H1 (cell line): Measurements from ENCODE around the gene DHDH. TPM values are rescaled to one million over a fixed set of nuclear protein-coding genes. Genes with fewer than 3 reads are reported as not detected.

Experiments
- CTCF ChIA-PET: fragments of 300-600 bp; sonication (Branson Sonifier 250); formaldehyde crosslinking; loops from one replicate; lab custom pipeline; 2021; ENCODE audit not compliant: partially characterized antibody; lab: Charles Lee
- POLR2A ChIA-PET: fragments of 300-600 bp; sonication (Branson Sonifier 250); formaldehyde crosslinking; loops from one replicate; lab custom pipeline; 2021; ENCODE audit warnings: inconsistent platforms; ENCODE audit not compliant: partially characterized antibody; lab: Charles Lee
- DNase-seq, 2 experiments: peaks; one replicate each; pipeline versions ENCODE4 v3.0.0 to v3.0.0-alpha.2; 2010 to 2022; ENCODE audit warnings: low spot score in 2 of 2, low read depth in 1 of 2, mixed read lengths in 1 of 2
- FAIRE-seq: peaks from 2 replicates; lab custom pipeline; 2011; peaks lifted over from hg19 to GRCh38; lab: Jason Lieb, UNC
- H2AFZ ChIP-seq: 2 replicates; pipeline ENCODE4 v1.8.1; 2012; ENCODE audit warnings: low read length, inconsistent platforms
- H2AK5ac ChIP-seq: 2 replicates; pipeline ENCODE4 v1.6.1; 2013; ENCODE audit warnings: low read depth, low read length
- H2BK120ac ChIP-seq: replicated peaks from 2 replicates; pipeline ENCODE3; 2013; ENCODE audit warnings: low read depth, low read length, inconsistent platforms
- H2BK12ac ChIP-seq: 2 replicates; pipeline ENCODE4 v1.6.1; 2013; ENCODE audit warnings: low read depth, low read length
- H2BK15ac ChIP-seq: 2 replicates; pipeline ENCODE4 v1.6.1; 2013; ENCODE audit warnings: low read length
- H2BK20ac ChIP-seq: 2 replicates; pipeline ENCODE4 v1.6.1; 2013; ENCODE audit warnings: low read length
- H2BK5ac ChIP-seq: 2 replicates; pipeline ENCODE4 v1.6.1; 2013; ENCODE audit warnings: low read depth, low read length
- H3K14ac ChIP-seq: 2 replicates; pipeline ENCODE4 v1.6.1; 2013; ENCODE audit warnings: inconsistent platforms; ENCODE audit not compliant: insufficient read length
- H3K18ac ChIP-seq: 2 replicates; pipeline ENCODE4 v1.6.1; 2013; ENCODE audit warnings: low read length; ENCODE audit errors: extremely low read depth
- H3K23ac ChIP-seq: 2 replicates; pipeline ENCODE4 v1.6.1; 2013; ENCODE audit warnings: inconsistent platforms; ENCODE audit not compliant: insufficient read length
- H3K23me2 ChIP-seq: 2 replicates; pipeline ENCODE4 v1.6.1; 2013; ENCODE audit warnings: low read depth, low read length
- H3K27ac ChIP-seq: 2 replicates; pipeline ENCODE4 v1.6.1; 2011; ENCODE audit warnings: low read depth, low read length, inconsistent platforms
- H3K27me3 ChIP-seq, 4 experiments: replicated peaks in 1 of 4; 1 replicate in 1 of 4; 2 replicates in 3 of 4; pipeline versions ENCODE4 v1.6.1 to v1.8.1; 2011 to 2013; ENCODE audit warnings: low read length in 3 of 4, mild to moderate bottlenecking in 3 of 4, inconsistent platforms in 2 of 4, mixed read lengths in 2 of 4, moderate library complexity in 1 of 4; ENCODE audit not compliant: control insufficient read depth in 3 of 4, insufficient read depth in 3 of 4; ENCODE audit errors: extremely low read depth in 1 of 4
- H3K36me3 ChIP-seq, 4 experiments: 2 replicates each; pipeline versions ENCODE4 v1.6.1 to v1.8.1; 2011 to 2013; ENCODE audit warnings: mild to moderate bottlenecking in 4 of 4, low read length in 3 of 4, moderate library complexity in 2 of 4, control low read depth in 1 of 4, inconsistent platforms in 1 of 4; ENCODE audit not compliant: insufficient read depth in 4 of 4, control insufficient read depth in 2 of 4
- H3K4ac ChIP-seq: replicated peaks from 2 replicates; pipeline ENCODE3; 2013; ENCODE audit warnings: low read length, low read depth, mixed read lengths, inconsistent platforms; ENCODE audit not compliant: insufficient read length
- H3K4me1 ChIP-seq, 4 experiments: replicated peaks in 1 of 4; 1 replicate in 1 of 4; 2 replicates in 3 of 4; pipeline versions ENCODE4 v1.6.1 to v1.8.1; 2011 to 2013; ENCODE audit warnings: low read length in 3 of 4, inconsistent platforms in 2 of 4, mixed read lengths in 1 of 4; ENCODE audit not compliant: insufficient read depth in 4 of 4, control insufficient read depth in 3 of 4
- H3K4me2 ChIP-seq, 2 experiments: 2 replicates each; pipeline versions ENCODE4 v1.6.1 to v1.8.1; 2011 to 2013; ENCODE audit warnings: low read depth in 2 of 2, low read length in 2 of 2, control low read depth in 1 of 2, inconsistent platforms in 1 of 2, mild to moderate bottlenecking in 1 of 2; ENCODE audit not compliant: insufficient read depth in 1 of 2
- H3K4me3 ChIP-seq, 4 experiments: fragments of 200-600, 300-600 bp in 1 of 4; sonication (generic), shearing (Covaris generic), sonication (Bioruptor Twin) in 1 of 4; 2 replicates each; pipeline versions ENCODE4 v1.5.1 to v1.8.1; 2011 to 2016; ENCODE audit warnings: low read length in 4 of 4, low read depth in 3 of 4, control low read depth in 2 of 4, inconsistent platforms in 2 of 4, mild to moderate bottlenecking in 2 of 4, mixed read lengths in 1 of 4, moderate library complexity in 1 of 4; ENCODE audit not compliant: insufficient read depth in 2 of 4; ENCODE audit errors: extremely low read depth in 1 of 4
- H3K56ac ChIP-seq: replicated peaks from 2 replicates; pipeline ENCODE3; 2013; ENCODE audit warnings: low read depth, mild to moderate bottlenecking, mixed read lengths, low read length, inconsistent platforms; ENCODE audit not compliant: insufficient read length
- H3K79me1 ChIP-seq: 2 replicates; pipeline ENCODE4 v1.6.1; 2013; ENCODE audit warnings: low read depth, low read length, control low read depth
- H3K79me2 ChIP-seq, 2 experiments: 2 replicates each; pipeline versions ENCODE4 v1.6.1 to v1.8.1; 2012 to 2013; ENCODE audit warnings: low read length in 2 of 2, mild to moderate bottlenecking in 2 of 2, inconsistent platforms in 1 of 2; ENCODE audit not compliant: insufficient read depth in 2 of 2, control insufficient read depth in 1 of 2
- H3K9ac ChIP-seq, 4 experiments: replicated peaks in 1 of 4; 1 replicate in 1 of 4; 2 replicates in 3 of 4; pipeline versions ENCODE4 v1.6.1 to v1.8.1; 2011 to 2013; ENCODE audit warnings: low read depth in 3 of 4, low read length in 3 of 4, control low read depth in 2 of 4, mild to moderate bottlenecking in 2 of 4, moderate library complexity in 2 of 4, inconsistent platforms in 1 of 4; ENCODE audit errors: extremely low read depth in 1 of 4
- H3K9me3 ChIP-seq, 2 experiments: 2 replicates each; pipeline versions ENCODE4 v1.6.1 to v1.8.1; 2012 to 2013; ENCODE audit warnings: mild to moderate bottlenecking in 2 of 2, moderate library complexity in 2 of 2, control low read depth in 1 of 2, inconsistent platforms in 1 of 2, low read depth in 1 of 2, low read length in 1 of 2, mixed read lengths in 1 of 2; ENCODE audit not compliant: insufficient read depth in 2 of 2
- H4K20me1 ChIP-seq, 2 experiments: replicated peaks in 1 of 2; 2 replicates each; pipeline versions ENCODE3 to v1.8.1; 2011 to 2013; ENCODE audit warnings: inconsistent platforms in 2 of 2, low read length in 2 of 2, mild to moderate bottlenecking in 1 of 2; ENCODE audit not compliant: insufficient read depth in 2 of 2, control insufficient read depth in 1 of 2
- H4K5ac ChIP-seq: 2 replicates; pipeline ENCODE4 v1.6.1; 2013; ENCODE audit warnings: low read length, low read depth, mixed read lengths, inconsistent platforms; ENCODE audit not compliant: insufficient read length
- H4K8ac ChIP-seq: 2 replicates; pipeline ENCODE4 v1.8.0; 2013; ENCODE audit warnings: mild to moderate bottlenecking, moderate library complexity, low read length, inconsistent platforms; ENCODE audit not compliant: insufficient read depth; ENCODE audit errors: extremely low read depth
- H4K91ac ChIP-seq: replicated peaks from 2 replicates; pipeline ENCODE3; 2013; ENCODE audit warnings: low read length, mixed read lengths, inconsistent platforms; ENCODE audit not compliant: insufficient read length
- CBX5 ChIP-seq: fragments of 300-800, 300-1000 bp; sonication (generic); IDR thresholded peaks from 2 replicates; pipeline ENCODE4 v1.7.1; 2016; ENCODE audit warnings: antibody characterized with exemption, low read length, low read depth
- CTBP2 ChIP-seq: IDR thresholded peaks from 2 replicates; pipeline ENCODE4 v1.7.0; 2011; ENCODE audit warnings: borderline replicate concordance, mild to moderate bottlenecking, moderate library complexity, mixed read lengths, low read length; ENCODE audit not compliant: insufficient read depth, insufficient read length
- KDM5A ChIP-seq: fragments of 200-600 bp; IDR thresholded peaks from 2 replicates; pipeline ENCODE4 v1.7.1; 2012; ENCODE audit warnings: mild to moderate bottlenecking, low read length, inconsistent platforms, mixed read lengths
- NANOG ChIP-seq: IDR thresholded peaks from 2 replicates; pipeline ENCODE4 v1.6.1; 2011; ENCODE audit warnings: low read length, low read depth, mild to moderate bottlenecking, inconsistent platforms; ENCODE audit not compliant: insufficient read depth, poor library complexity, severe bottlenecking
- NRF1 ChIP-seq: IDR thresholded peaks from 2 replicates; pipeline ENCODE4 v1.6.1; 2011; ENCODE audit warnings: mild to moderate bottlenecking, low read depth, low read length, improper control_type of control experiment
- RNF2 ChIP-seq: fragments of 200-900, 300-1000 bp; sonication (generic); IDR thresholded peaks from 2 replicates; pipeline ENCODE4 v1.7.1; 2016; ENCODE audit warnings: borderline replicate concordance, low read depth, mild to moderate bottlenecking, antibody characterized with exemption, low read length; ENCODE audit not compliant: poor library complexity, severe bottlenecking; ENCODE audit errors: missing control alignments
- RXRA ChIP-seq: IDR thresholded peaks from 2 replicates; pipeline ENCODE4 v1.6.1; 2011; ENCODE audit warnings: low read depth, mild to moderate bottlenecking, low read length, moderate library complexity; ENCODE audit not compliant: insufficient read depth
- SP2 ChIP-seq: IDR thresholded peaks from 2 replicates; pipeline ENCODE4 v1.6.1; 2012; ENCODE audit warnings: mild to moderate bottlenecking, low read length, inconsistent platforms
- SP4 ChIP-seq: IDR thresholded peaks from 2 replicates; pipeline ENCODE4 v1.6.1; 2012; ENCODE audit warnings: low read length, inconsistent platforms
- WGBS, 2 experiments: shearing (Covaris generic) in 1 of 2; methylation state at CpG; one replicate each; pipeline versions ENCODE4 v1.1.6 to v1.1.7; 2013 to 2015; ENCODE audit warnings: low lambda C conversion rate in 2 of 2, mixed read lengths in 2 of 2, inconsistent platforms in 1 of 2, low coverage in 1 of 2, missing lambda C conversion rate in 1 of 2; ENCODE audit not compliant: insufficient replicate concordance in 2 of 2, insufficient coverage in 1 of 2, insufficient read length in 1 of 2; ENCODE audit errors: extremely low coverage in 1 of 2, missing lambda C conversion rate in 1 of 2; 5-methylcytosine and 5-hydroxymethylcytosine counted together
- polyA plus RNA-seq, 7 experiments: library from polyadenylated mRNA; depleted of rRNA in 3 of 7; stranded (reverse) in 5 of 7; unstranded in 2 of 7; fragments of >200 nt in 5 of 7; fragments of 200-250 nt in 2 of 7; gene quantifications; 1 replicate in 5 of 7; 2 replicates in 1 of 7; 4 replicates in 1 of 7; pipeline versions ENCODE4 v1.2.1 to v1.2.3, GENCODE V29; 2011 to 2013; ENCODE audit warnings: missing spikeins in 2 of 7, mixed read lengths in 2 of 7
- total RNA-seq: library from RNA; stranded (reverse); fragmentation: NEBNext Ultra II Directional; extraction: Animal tissue kit (Norgen Biotek cat#: 25700); gene quantifications from 2 replicates; pipeline ENCODE4 v1.2.1, GENCODE V29; 2021
- TF ChIP-seq, protein P1 (sequence below): IDR thresholded peaks from 2 replicates; pipeline ENCODE4 v1.6.1; 2011; ENCODE audit warnings: low read depth, mild to moderate bottlenecking, low read length; ENCODE audit not compliant: insufficient read depth

DHDH gene
- total and polyA plus RNA-seq, 2 of the 8 experiments (the other 6 are each of a cell fraction or from before 2014, with no cell fraction given): 2.2 to 2.8 TPM

- FAIRE-seq (no peak), DNase-seq (no peak)
- Histone ChIP-seq H3K23ac (no peak overlapping the region), H3K79me1 (no peaks in the 10 kb centered on the region), H3K4me2 (no peak overlapping the region), H2AFZ (no peak overlapping the region), H3K4me1 (0 out of 7 replicates have a peak, but pooled peaks cover 0 to 2% (median 0%) of the 10 kb centered on the region in 4 experiments), H3K27ac (no peak overlapping the region), H3K36me3 (no peaks in the 10 kb centered on the region), H4K20me1 (peaks cover 0 to 2% of the 10 kb centered on the region in 2 experiments), H4K8ac (no peak overlapping the region), H4K91ac (peak overlapping the region; percentile 40), H3K79me2 (no peaks in the 10 kb centered on the region), H2BK5ac (no peak overlapping the region; the same call in 1 of the 2 replicates), H3K4ac (no peak overlapping the region), H2BK15ac (no peak overlapping the region), H3K4me3 (no peak overlapping the region), H3K9me3 (no peaks in the 10 kb centered on the region), H3K23me2 (no peaks in the 10 kb centered on the region), H2BK120ac (no peak overlapping the region), H3K56ac (no peak overlapping the region), H3K27me3 (no peaks in the 10 kb centered on the region; a peak in 1 of 7 replicates), H3K18ac (no peak overlapping the region), H3K14ac (no peak overlapping the region), H2BK12ac (peak overlapping the region; percentile 60; the same call in 1 of the 2 replicates), H3K9ac (no peak overlapping the region), H2BK20ac (no peak overlapping the region), H2AK5ac (no peak overlapping the region; the same call in 1 of the 2 replicates), H4K5ac (no peak overlapping the region)
- CTCF ChIA-PET: interaction anchor here (1.1 kb wide), 3 partner anchors 20 to 133 kb away, joined by 3 to 4 read pairs (median 4); no protein-coding TSS in a partner anchor
- POLR2A ChIA-PET: interaction anchor here (0.9 to 1.7 kb wide), 5 partner anchors 17 to 87 kb away, joined by 3 to 6 read pairs (median 3); partner anchors contain the start of gene PPP1R15A
- 78% methylated on average over 9 of the region's 9 CpGs; no CpG with 5 or more reads in 1 of the 2 experiments for WGBS, 2 experiments
- no peak for TF ChIP-seq CBX5
- TF ChIP-seq, protein P1, sequence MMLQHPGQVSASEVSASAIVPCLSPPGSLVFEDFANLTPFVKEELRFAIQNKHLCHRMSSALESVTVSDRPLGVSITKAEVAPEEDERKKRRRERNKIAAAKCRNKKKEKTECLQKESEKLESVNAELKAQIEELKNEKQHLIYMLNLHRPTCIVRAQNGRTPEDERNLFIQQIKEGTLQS: no peak
- TF ChIP-seq KDM5A: no peak
- TF ChIP-seq SP4: no peak
- TF ChIP-seq RNF2: no peak
- TF ChIP-seq SP2: no peak
- TF ChIP-seq CTBP2: no peak
- TF ChIP-seq NRF1: no peak
- no peak for TF ChIP-seq RXRA
- no peak for TF ChIP-seq NANOG
These were observed 13.2 kb downstream of the DHDH start for GRCh38 chr19:48946463-48947257.
